ENCODE data around the gene TMEM208. TPM values are rescaled to one million over a fixed set of nuclear protein-coding genes. Genes with fewer than 3 reads are reported as not detected.

The TMEM208 gene
- total RNA-seq, 1 donor from 2014 or later = 47.5 TPM

DNA sequence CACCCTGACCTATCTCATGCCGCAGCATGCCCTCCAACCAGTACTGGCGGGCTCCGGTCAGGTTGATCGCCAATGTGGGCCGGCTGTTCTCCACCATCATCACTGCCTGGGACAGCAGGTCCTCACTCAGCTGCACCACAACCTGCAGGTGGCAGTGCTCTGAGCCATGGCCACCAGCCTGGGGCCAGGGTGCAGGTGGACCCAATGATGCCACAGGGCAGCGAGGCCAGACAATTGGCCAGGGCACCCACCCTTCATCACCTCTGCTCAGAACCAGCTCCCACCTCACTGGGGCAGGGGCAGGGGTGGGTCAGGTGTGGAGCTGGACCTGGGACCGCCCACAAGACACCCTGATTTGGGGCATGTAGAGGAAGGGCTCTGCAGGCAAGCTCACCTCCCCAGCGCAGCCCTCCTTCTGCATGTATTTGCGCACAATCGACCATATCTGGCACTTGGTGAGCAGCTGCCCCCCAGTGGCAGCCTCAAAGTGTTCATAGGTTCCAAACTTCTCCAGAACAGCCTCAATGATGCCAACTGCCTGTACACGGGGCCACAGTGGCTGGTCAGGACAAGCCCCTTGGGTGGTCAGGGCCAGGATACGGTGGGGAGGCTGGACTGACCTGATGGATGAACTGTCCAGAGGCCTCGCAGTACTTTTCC, 47.4 kb upstream of the TMEM208 start:
- peaks cover 33% of the 10 kb centered on the region for H3K4me1 ChIP-seq (ENCODE audit: insufficient read depth, low read length)
- DNase-seq (ENCODE audit: low read depth) = no peak
- no peak overlapping the region for H3K27ac Mint-ChIP-seq (ENCODE audit: unreplicated experiment)

DNA sequence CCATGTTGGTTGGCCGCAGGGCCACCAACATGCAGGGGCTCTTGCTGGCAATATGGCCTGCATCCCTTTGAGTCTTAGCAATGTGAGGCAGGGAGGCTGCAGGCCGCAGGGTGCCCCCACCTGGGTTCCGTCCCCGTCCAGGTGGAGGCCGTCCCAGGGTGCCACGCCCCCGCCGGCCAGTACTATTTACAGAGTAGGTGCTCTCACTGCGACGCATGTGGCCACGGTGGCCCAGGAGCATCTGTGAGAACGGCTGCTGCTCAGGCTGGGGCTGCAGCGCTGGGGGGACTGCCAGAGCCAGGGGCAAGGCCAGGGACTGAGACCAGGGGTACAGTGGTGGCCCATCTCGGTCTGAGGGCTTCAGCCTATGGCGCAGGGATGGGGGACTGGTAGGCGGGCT, 46.8 kb upstream of the TMEM208 start:
- H3K4me1 Mint-ChIP-seq (ENCODE audit: low read depth, unreplicated experiment) = peaks cover 3% of the 10 kb centered on the region
- TF ChIP-seq EZH2 (IDR thresholded peaks at IDR 0.05; ENCODE audit: insufficient read depth, low read length) = no peak
- TF ChIP-seq, protein P1, sequence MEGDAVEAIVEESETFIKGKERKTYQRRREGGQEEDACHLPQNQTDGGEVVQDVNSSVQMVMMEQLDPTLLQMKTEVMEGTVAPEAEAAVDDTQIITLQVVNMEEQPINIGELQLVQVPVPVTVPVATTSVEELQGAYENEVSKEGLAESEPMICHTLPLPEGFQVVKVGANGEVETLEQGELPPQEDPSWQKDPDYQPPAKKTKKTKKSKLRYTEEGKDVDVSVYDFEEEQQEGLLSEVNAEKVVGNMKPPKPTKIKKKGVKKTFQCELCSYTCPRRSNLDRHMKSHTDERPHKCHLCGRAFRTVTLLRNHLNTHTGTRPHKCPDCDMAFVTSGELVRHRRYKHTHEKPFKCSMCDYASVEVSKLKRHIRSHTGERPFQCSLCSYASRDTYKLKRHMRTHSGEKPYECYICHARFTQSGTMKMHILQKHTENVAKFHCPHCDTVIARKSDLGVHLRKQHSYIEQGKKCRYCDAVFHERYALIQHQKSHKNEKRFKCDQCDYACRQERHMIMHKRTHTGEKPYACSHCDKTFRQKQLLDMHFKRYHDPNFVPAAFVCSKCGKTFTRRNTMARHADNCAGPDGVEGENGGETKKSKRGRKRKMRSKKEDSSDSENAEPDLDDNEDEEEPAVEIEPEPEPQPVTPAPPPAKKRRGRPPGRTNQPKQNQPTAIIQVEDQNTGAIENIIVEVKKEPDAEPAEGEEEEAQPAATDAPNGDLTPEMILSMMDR (IDR thresholded peaks at IDR 0.05; ENCODE audit: insufficient read depth, low read depth, low read length) = no peak
- no peak for FAIRE-seq
- H3K27ac Mint-ChIP-seq (ENCODE audit: unreplicated experiment) = no peak overlapping the region
- Histone ChIP-seq H3K4me1 (ENCODE audit: insufficient read depth, low read length) (peaks cover 32% of the 10 kb centered on the region), H4K20me1 (ENCODE audit: insufficient read depth, low read length) (peaks cover 66% of the 10 kb centered on the region), H3K27ac (ENCODE audit: low read depth, low read length) (no peak overlapping the region), H3K79me2 (ENCODE audit: insufficient read depth, low read length) (peaks cover 23% of the 10 kb centered on the region), H3K4me2 (ENCODE audit: low read length) (no peak overlapping the region), H3K36me3 (ENCODE audit: insufficient read depth, low read length) (no peaks in the 10 kb centered on the region), H2AFZ (ENCODE audit: low read depth, low read length) (no peak overlapping the region), H3K9me3 (ENCODE audit: insufficient read depth, low read depth, low read length) (no peaks in the 10 kb centered on the region), H3K4me3 (ENCODE audit: insufficient read depth, low read depth, low read length) (no peak overlapping the region), H3K27me3 (ENCODE audit: insufficient read depth, low read length) (no peaks in the 10 kb centered on the region), H3K9ac (ENCODE audit: low read length) (no peak overlapping the region)
- no peak for DNase-seq (ENCODE audit: low read depth)
- H3K36me3 Mint-ChIP-seq (ENCODE audit: low read depth, unreplicated experiment) = peaks cover 16% of the 10 kb centered on the region
- H3K27me3 Mint-ChIP-seq (ENCODE audit: low read depth, unreplicated experiment) = peaks cover 14% of the 10 kb centered on the region
- H3K9me3 Mint-ChIP-seq (ENCODE audit: unreplicated experiment) = peaks cover 2% of the 10 kb centered on the region
- no peak overlapping the region for H3K4me3 Mint-ChIP-seq (ENCODE audit: unreplicated experiment)

More for the DNA sequence above, 47.4 kb upstream of the TMEM208 start:
- Histone ChIP-seq H4K20me1 (ENCODE audit: insufficient read depth, low read length) (peaks cover 66% of the 10 kb centered on the region), H3K27me3 (ENCODE audit: insufficient read depth, low read length) (no peaks in the 10 kb centered on the region), H3K9ac (ENCODE audit: low read length) (no peak overlapping the region), H3K4me2 (ENCODE audit: low read length) (no peak overlapping the region), H3K79me2 (ENCODE audit: insufficient read depth, low read length) (peaks cover 23% of the 10 kb centered on the region), H3K4me3 (ENCODE audit: insufficient read depth, low read depth, low read length) (no peak overlapping the region), H3K9me3 (ENCODE audit: insufficient read depth, low read depth, low read length) (no peaks in the 10 kb centered on the region), H2AFZ (ENCODE audit: low read depth, low read length) (no peak overlapping the region), H3K27ac (ENCODE audit: low read depth, low read length) (no peak overlapping the region), H3K36me3 (ENCODE audit: insufficient read depth, low read length) (no peaks in the 10 kb centered on the region)
- Mint-ChIP-seq H3K4me1 (ENCODE audit: low read depth, unreplicated experiment) (peaks cover 2% of the 10 kb centered on the region), H3K4me3 (ENCODE audit: unreplicated experiment) (no peak overlapping the region), H3K9me3 (ENCODE audit: unreplicated experiment) (peaks cover 2% of the 10 kb centered on the region), H3K27me3 (ENCODE audit: low read depth, unreplicated experiment) (peaks cover 14% of the 10 kb centered on the region), H3K36me3 (ENCODE audit: low read depth, unreplicated experiment) (peaks cover 16% of the 10 kb centered on the region)
- no peak for TF ChIP-seq EZH2 (IDR thresholded peaks at IDR 0.05; ENCODE audit: insufficient read depth, low read length)
- TF ChIP-seq, protein P1 (IDR thresholded peaks at IDR 0.05; ENCODE audit: insufficient read depth, low read depth, low read length) = no peak
- FAIRE-seq = no peak

DNA sequence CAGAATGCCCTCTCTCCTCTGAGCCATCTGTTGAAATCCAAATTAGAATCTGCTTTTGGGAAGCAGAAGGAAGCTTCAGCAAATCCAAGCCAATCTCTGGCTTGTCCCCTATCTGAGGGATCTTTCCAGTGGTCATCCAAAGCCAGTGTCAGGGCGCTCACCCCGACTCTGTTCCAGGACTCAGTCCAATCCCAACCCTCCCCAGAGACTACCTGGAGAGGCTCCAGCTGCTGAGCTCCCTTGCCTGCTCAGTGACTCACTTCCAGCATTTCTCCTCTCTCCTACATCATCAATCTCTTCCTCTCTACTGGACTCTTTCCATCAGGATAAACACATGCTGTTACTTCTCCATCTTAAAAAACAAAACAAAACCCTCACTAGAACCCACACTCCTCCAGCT, 45.6 kb upstream of the TMEM208 start:
- H3K4me1 ChIP-seq (ENCODE audit: insufficient read depth, low read length) = peaks cover 33% of the 10 kb centered on the region
- no peak overlapping the region for H3K4me3 ChIP-seq (ENCODE audit: insufficient read depth, low read depth, low read length)
- Mint-ChIP-seq H3K36me3 (ENCODE audit: low read depth, unreplicated experiment) (peaks cover 12% of the 10 kb centered on the region), H3K4me1 (ENCODE audit: low read depth, unreplicated experiment) (peaks cover 10% of the 10 kb centered on the region), H3K9me3 (ENCODE audit: unreplicated experiment) (peaks cover 2% of the 10 kb centered on the region), H3K27ac (ENCODE audit: unreplicated experiment) (no peak overlapping the region), H3K27me3 (ENCODE audit: low read depth, unreplicated experiment) (peaks cover 14% of the 10 kb centered on the region), H3K4me3 (ENCODE audit: unreplicated experiment) (no peak overlapping the region)
- peaks cover 71% of the 10 kb centered on the region for H4K20me1 ChIP-seq (ENCODE audit: insufficient read depth, low read length)
- no peaks in the 10 kb centered on the region for H3K9me3 ChIP-seq (ENCODE audit: insufficient read depth, low read depth, low read length)
- DNase-seq (ENCODE audit: low read depth) (peak; percentile 79), FAIRE-seq (no peak)
- TF ChIP-seq, protein P1 (IDR thresholded peaks at IDR 0.05; ENCODE audit: insufficient read depth, low read depth, low read length) = no peak
- TF ChIP-seq EZH2 (IDR thresholded peaks at IDR 0.05; ENCODE audit: insufficient read depth, low read length) = no peak
- H3K79me2 ChIP-seq (ENCODE audit: insufficient read depth, low read length) = peaks cover 23% of the 10 kb centered on the region
- no peaks in the 10 kb centered on the region for H3K27me3 ChIP-seq (ENCODE audit: insufficient read depth, low read length)
- no peak overlapping the region for H3K9ac ChIP-seq (ENCODE audit: low read length)
- H2AFZ ChIP-seq (ENCODE audit: low read depth, low read length) = no peak overlapping the region
- no peak overlapping the region for H3K27ac ChIP-seq (ENCODE audit: low read depth, low read length)
- no peaks in the 10 kb centered on the region for H3K36me3 ChIP-seq (ENCODE audit: insufficient read depth, low read length)
- peak overlapping the region; percentile 64 for H3K4me2 ChIP-seq (ENCODE audit: low read length)
